ENCODE data around the gene MYH11.
A peak's percentile ranks its signal among the peaks of the same experiment; 100 is the strongest.

- TF ChIP-seq POLR2AphosphoS5 (IDR thresholded peaks at IDR 0.05) (no peak), CTCF (IDR thresholded peaks at IDR 0.05) (peak in 2 of 3 donors; percentile 38 to 56)
Measured at GRCh38 chr16:15765880-15766279, 90.9 kb downstream of the MYH11 start.

All from breast epithelium (tissue), 3 donors.